ENCODE measurements around the gene MRPL54.

GRCh38 chr19:3750211-3750610 is 12.3 kb upstream of the MRPL54 start:
- no peak for TF ChIP-seq CTCF (IDR thresholded peaks at IDR 0.05; ENCODE audit: poor library complexity)
- TF ChIP-seq EZH2phosphoT487 (IDR thresholded peaks at IDR 0.05; ENCODE audit: low read depth, severe bottlenecking, unreplicated experiment): no peak
- TF ChIP-seq EZH2 (IDR thresholded peaks at IDR 0.05; ENCODE audit: borderline replicate concordance): no peak

Measured in hepatocyte (in vitro differentiated cells).